ENCODE measurements around the gene RAB3IP. TPM values are rescaled to one million over a fixed set of nuclear protein-coding genes. Genes with fewer than 3 reads are reported as not detected.

RAB3IP gene
- total RNA-seq: 11.1 and 18.5 TPM in 2 replicates

GRCh38 chr12:69738351-69739286, at the start of gene RAB3IP:
Gene RAB3IP, plus strand, starts transcription at chr12:69738860. Its CDS starts 16,549 bp downstream, at chr12:69755409.

GRCh38 chr12:69698769-69699540, 39.7 kb upstream of the RAB3IP start, which contains the start of gene BEST3:
Gene BEST3, minus strand, starts transcription at chr12:69699303. Its CDS starts 1,505 bp downstream, at chr12:69697798.

GRCh38 chr12:69824966-69825560, 86.4 kb downstream of the RAB3IP start, which contains the start of gene MYRFL:
Gene MYRFL, plus strand, starts transcription at chr12:69825227. Its CDS starts 291 bp downstream, at chr12:69825518.

Other genes with a start within 250 kb of the RAB3IP start
- 272 and 339 TPM in 2 replicates for gene CCT2, start 153.4 kb upstream of the RAB3IP start, total RNA-seq
- gene LRRC10, start 128.0 kb upstream of the RAB3IP start, total RNA-seq: not detected in 2 replicates
- gene BEST3, start 39.6 kb upstream of the RAB3IP start, total RNA-seq: 0.29 and 0.33 TPM in 2 replicates
- under 0.01 TPM in 1 of 2 replicates, not detected in the other for gene MYRFL, start 86.4 kb downstream of the RAB3IP start, total RNA-seq